ENCODE results near the gene ELANE.

The ELANE gene

GRCh38 chr19:892894-893689, 41.0 kb downstream of the ELANE start, which contains the start of the genes MED16 and RNU6-9:
Gene MED16, minus strand, starts transcription at chr19:893187. Its CDS starts 2,056 bp downstream, at chr19:891131.
Gene RNU6-9, plus strand, starts transcription at chr19:893484.
- in situ Hi-C loops (cut with HindIII; ENCODE audit: low sequenced_read_pairs) = no loop called here

- in situ Hi-C loops (cut with HindIII; ENCODE audit: low sequenced_read_pairs) = no loop called here
Observed at GRCh38 chr19:896434-896833, 44.3 kb downstream of the ELANE start.

GRCh38 chr19:896999-897398, 44.9 kb downstream of the ELANE start:
- in situ Hi-C loops (cut with HindIII; ENCODE audit: low sequenced_read_pairs) = no loop called here

GRCh38 chr19:897442-898039, 45.4 kb downstream of the ELANE start:
- in situ Hi-C loops (cut with HindIII; ENCODE audit: low sequenced_read_pairs) = no loop called here

- in situ Hi-C loops (cut with HindIII; ENCODE audit: low sequenced_read_pairs) = no loop called here
Observed at GRCh38 chr19:898663-899062, 46.6 kb downstream of the ELANE start.

- in situ Hi-C loops (cut with HindIII; ENCODE audit: low sequenced_read_pairs) = no loop called here
Observed at GRCh38 chr19:899336-900042, 47.4 kb downstream of the ELANE start.

- in situ Hi-C loops (cut with HindIII; ENCODE audit: low sequenced_read_pairs) = no loop called here
Observed at GRCh38 chr19:900043-900301, 47.9 kb downstream of the ELANE start.

GRCh38 chr19:900302-901111, 48.4 kb downstream of the ELANE start:
- in situ Hi-C loops (cut with HindIII; ENCODE audit: low sequenced_read_pairs) = no loop called here

- in situ Hi-C loops (cut with HindIII; ENCODE audit: low sequenced_read_pairs) = no loop called here
Observed at GRCh38 chr19:901216-902092, 49.4 kb downstream of the ELANE start.

- in situ Hi-C loops (cut with HindIII; ENCODE audit: low sequenced_read_pairs) = no loop called here
Observed at GRCh38 chr19:902093-902370, 49.9 kb downstream of the ELANE start.

- in situ Hi-C loops (cut with HindIII; ENCODE audit: low sequenced_read_pairs) = no loop called here
Observed at GRCh38 chr19:902446-903226, 50.5 kb downstream of the ELANE start.

- in situ Hi-C loops (cut with HindIII; ENCODE audit: low sequenced_read_pairs) = no loop called here
Observed at GRCh38 chr19:903266-903797, 51.2 kb downstream of the ELANE start.

GRCh38 chr19:904545-904944, 52.4 kb downstream of the ELANE start:
- in situ Hi-C loops (cut with HindIII; ENCODE audit: low sequenced_read_pairs) = no loop called here
